K562 (cell line): Measurements from ENCODE around the gene ITPA. TPM values are rescaled to one million over a fixed set of nuclear protein-coding genes. Genes with fewer than 3 reads are reported as not detected.

Experiments
- ATAC-seq: fragments of 200-7000 bp; cut with Tn5 transposase; 3 replicates; pipeline ENCODE4 v1.9.1; 2020; ENCODE audit warnings: moderate library complexity
- BruUV-seq: library from RNA; stranded (reverse); fragments of 400-500 nt; replicated peaks from 2 replicates; lab custom pipeline; 2021; lab: Mats Ljungman, UMichigan
- CTCF ChIA-PET: fragments of 300-600 bp; formaldehyde crosslinking; extraction: SDS; loops from one replicate; lab custom pipeline; 2021; ENCODE audit warnings: low intra/inter-chr PET ratio; lab: Yijun Ruan, JAX
- POLR2A ChIA-PET: fragments of 300-600, 350-650 bp; sonication (Branson Sonifier 250); formaldehyde crosslinking; extraction: SDS; loops from one replicate; lab custom pipeline; 2021; ENCODE audit warnings: antibody characterized with exemption, inconsistent platforms; lab: Yijun Ruan, JAX
- DNase-seq, 4 experiments: peaks; one replicate each; pipeline versions ENCODE4 v3.0.0 to v3.0.0-alpha.2; 2011 to 2018; ENCODE audit warnings: low spot score in 3 of 4, mixed read lengths in 3 of 4; ENCODE audit errors: extremely low read depth in 1 of 4
- FAIRE-seq: peaks from 2 replicates; lab custom pipeline; 2011; peaks lifted over from hg19 to GRCh38; lab: Jason Lieb, UNC
- H2AFZ ChIP-seq: 2 replicates; pipeline ENCODE4 v1.6.0; 2011; ENCODE audit warnings: low read depth, low read length, control low read depth, inconsistent platforms
- H3K27ac ChIP-seq: fragments of 200-600 bp; 3 replicates; pipeline ENCODE4 v1.8.0; 2011; ENCODE audit warnings: low read depth, mild to moderate bottlenecking, control low read depth, inconsistent platforms, low read length, moderate library complexity, mixed read lengths; ENCODE audit errors: extremely low read depth
- H3K27me3 ChIP-seq, 2 experiments: fragments of 300-600 bp in 1 of 2; 2 replicates in 1 of 2; 3 replicates in 1 of 2; pipeline versions ENCODE4 v1.6.0 to v1.8.0; 2011; ENCODE audit warnings: inconsistent platforms in 2 of 2, low read length in 2 of 2, mild to moderate bottlenecking in 1 of 2, mixed read lengths in 1 of 2, moderate library complexity in 1 of 2; ENCODE audit not compliant: control insufficient read depth in 2 of 2, insufficient read depth in 2 of 2
- H3K36me3 ChIP-seq: fragments of 300-600 bp; 3 replicates; pipeline ENCODE4 v1.8.0; 2011; ENCODE audit warnings: mild to moderate bottlenecking, low read length, inconsistent platforms; ENCODE audit not compliant: control insufficient read depth, insufficient read depth
- H3K4me1 ChIP-seq, 2 experiments: fragments of 200-600 bp in 1 of 2; replicated peaks in 1 of 2; 2 replicates in 1 of 2; 3 replicates in 1 of 2; pipeline versions ENCODE4 v1.5.1 to v1.8.0; 2011; ENCODE audit warnings: inconsistent platforms in 2 of 2, low read length in 2 of 2, mild to moderate bottlenecking in 1 of 2, mixed read lengths in 1 of 2, moderate library complexity in 1 of 2; ENCODE audit not compliant: control insufficient read depth in 2 of 2, insufficient read depth in 2 of 2
- H3K4me2 ChIP-seq: 2 replicates; pipeline ENCODE4 v1.6.1; 2011; ENCODE audit warnings: low read length, control low read depth, inconsistent platforms, mixed read lengths; ENCODE audit not compliant: insufficient read depth
- H3K4me3 ChIP-seq: fragments of 200-600 bp; sonication (generic), shearing (Covaris generic); 2 replicates; pipeline ENCODE4 v1.5.1; 2016; ENCODE audit warnings: control low read depth, inconsistent platforms
- H3K79me2 ChIP-seq: fragments of 200-600 bp; 3 replicates; pipeline ENCODE4 v1.8.0; 2011; ENCODE audit warnings: low read length, inconsistent platforms; ENCODE audit not compliant: control insufficient read depth, insufficient read depth
- H3K9ac ChIP-seq, 2 experiments: 2 replicates each; pipeline versions ENCODE4 v1.6.0 to v1.6.1; 2011; ENCODE audit warnings: low read depth in 2 of 2, low read length in 2 of 2, control low read depth in 1 of 2, inconsistent platforms in 1 of 2, mild to moderate bottlenecking in 1 of 2, mixed read lengths in 1 of 2; ENCODE audit not compliant: insufficient read depth in 1 of 2
- H3K9me1 ChIP-seq: one replicate; pipeline ENCODE4 v1.6.0; 2011; ENCODE audit warnings: inconsistent platforms, mild to moderate bottlenecking, low read length, moderate library complexity; ENCODE audit not compliant: control insufficient read depth, insufficient read depth
- H3K9me3 ChIP-seq: replicated peaks from 2 replicates; pipeline ENCODE4 v1.5.1; 2011; ENCODE audit warnings: low read depth, low read length, inconsistent platforms; ENCODE audit not compliant: control insufficient read depth, insufficient read depth
- H4K20me1 ChIP-seq: replicated peaks from 2 replicates; pipeline ENCODE4 v1.6.1; 2011; ENCODE audit warnings: low read length, inconsistent platforms, mixed read lengths; ENCODE audit not compliant: control insufficient read depth, insufficient read depth
- KAT8 ChIP-seq: fragments of 450-650 bp; IDR thresholded peaks from 2 replicates; pipeline ENCODE4 v1.6.1; 2016; ENCODE audit warnings: low read depth, mild to moderate bottlenecking
- MTA2 ChIP-seq: fragments of 450-650 bp; IDR thresholded peaks from 2 replicates; pipeline ENCODE4 v1.6.1; 2016; ENCODE audit warnings: low read depth
- NELFE ChIP-seq: IDR thresholded peaks from 2 replicates; pipeline ENCODE4 v1.6.1; 2011; ENCODE audit warnings: mild to moderate bottlenecking; ENCODE audit not compliant: insufficient read depth, insufficient read length
- PHF8 ChIP-seq: fragments of 200-600 bp; sonication (generic); IDR thresholded peaks from 2 replicates; pipeline ENCODE4 v1.6.1; 2012; ENCODE audit warnings: mixed run types, mild to moderate bottlenecking, inconsistent platforms, low read length, moderate library complexity, borderline replicate concordance
- RHOXF2B ChIP-seq: fragments of 250-450 bp; sonication (Bioruptor Pico); conservative IDR thresholded peaks from 2 replicates; pipeline ENCODE4 v1.5.1; 2021
- SIN3B ChIP-seq: fragments of 450-650 bp; IDR thresholded peaks from 2 replicates; pipeline ENCODE4 v1.6.1; 2017; ENCODE audit warnings: low read depth, mild to moderate bottlenecking, moderate library complexity
- SMAD4 ChIP-seq: fragments of 250-450 bp; sonication (Bioruptor Pico); conservative IDR thresholded peaks from 2 replicates; pipeline ENCODE4 v1.8.0; 2021; ENCODE audit warnings: inconsistent platforms, mild to moderate bottlenecking, moderate library complexity
- TAF9B ChIP-seq: fragments of 450-650 bp; IDR thresholded peaks from 2 replicates; pipeline ENCODE4 v1.6.1; 2018; ENCODE audit warnings: mild to moderate bottlenecking; ENCODE audit not compliant: partially characterized antibody
- TRIM24 ChIP-seq, 2 experiments: fragments of 450-650 bp; IDR thresholded peaks; 2 replicates each; pipeline ENCODE4 v1.6.1; 2016
- XRCC3 ChIP-seq: fragments of 450-650 bp; IDR thresholded peaks from 2 replicates; pipeline ENCODE4 v1.6.1; 2017; ENCODE audit warnings: mild to moderate bottlenecking, moderate library complexity
- ZKSCAN3 ChIP-seq: fragments of 250-450 bp; sonication (Bioruptor Pico); IDR thresholded peaks from 2 replicates; pipeline ENCODE4 v1.4.0; 2020
- ZNF239 ChIP-seq: fragments of 250-450 bp; sonication (Bioruptor Pico); IDR thresholded peaks from 2 replicates; pipeline ENCODE4 v1.4.0; 2020; ENCODE audit warnings: mild to moderate bottlenecking
- ZNF431 ChIP-seq: sonication (generic); formaldehyde crosslinking; IDR thresholded peaks from 2 replicates; pipeline ENCODE4 v1.8.0; 2022; ENCODE audit warnings: mild to moderate bottlenecking, missing genetic modification reagents
- WGBS: fragments of 100-300 bp; shearing (Covaris generic); methylation state at CpG from one replicate; pipeline ENCODE4 v1.1.6; 2016; ENCODE audit warnings: low coverage, mixed read lengths; ENCODE audit not compliant: insufficient coverage; ENCODE audit errors: missing lambda C conversion rate; 5-methylcytosine and 5-hydroxymethylcytosine counted together
- in situ Hi-C: fragments of 300-500 bp; cut with MboI; formaldehyde crosslinking; loops from 4 replicates; pipeline ENCODE4 v1.15.0; 2018; ENCODE audit warnings: inconsistent platforms, mixed read lengths
- intact Hi-C: fragments of 100-400 bp; cut with micrococcal nuclease; formaldehyde crosslinking; loops from 2 replicates; pipeline ENCODE4 v1.14.2; 2022
- polyA plus RNA-seq, 8 experiments: library from polyadenylated mRNA; depleted of rRNA in 4 of 8; stranded (reverse) in 5 of 8; unstranded in 3 of 8; fragments of >200 nt; fragmentation: Nextera tagmentation in 2 of 8; fragmentation: Illumina TruSeq in 1 of 8; extraction: Ambion mirVana in 2 of 8; extraction: Trizol in 1 of 8; gene quantifications; 2 replicates each; pipeline versions ENCODE4 v1.2.1 to v1.2.3, GENCODE V29; 2011 to 2014; ENCODE audit warnings: inconsistent platforms in 1 of 8, missing spikeins in 1 of 8
- total RNA-seq, 7 experiments: library from RNA; depleted of rRNA in 6 of 7; stranded (reverse); fragments of >200 nt in 6 of 7; fragmentation: Illumina TruSeq in 2 of 7; extraction: Trizol in 2 of 7; gene quantifications; 2 replicates each; pipeline versions ENCODE4 v1.2.1 to v1.2.3, GENCODE V29; 2011 to 2021; ENCODE audit warnings: low replicate concordance in 1 of 7
- TF ChIP-seq, protein P1 (sequence below): sonication (generic); IDR thresholded peaks from 2 replicates; pipeline ENCODE4 v1.6.1; 2016

The ITPA gene
- total and polyA plus RNA-seq, 9 of the 15 experiments (the other 6 are each of a cell fraction or from before 2014, with no cell fraction given): 5.0 to 79.7 (median 36.7) TPM

DNA sequence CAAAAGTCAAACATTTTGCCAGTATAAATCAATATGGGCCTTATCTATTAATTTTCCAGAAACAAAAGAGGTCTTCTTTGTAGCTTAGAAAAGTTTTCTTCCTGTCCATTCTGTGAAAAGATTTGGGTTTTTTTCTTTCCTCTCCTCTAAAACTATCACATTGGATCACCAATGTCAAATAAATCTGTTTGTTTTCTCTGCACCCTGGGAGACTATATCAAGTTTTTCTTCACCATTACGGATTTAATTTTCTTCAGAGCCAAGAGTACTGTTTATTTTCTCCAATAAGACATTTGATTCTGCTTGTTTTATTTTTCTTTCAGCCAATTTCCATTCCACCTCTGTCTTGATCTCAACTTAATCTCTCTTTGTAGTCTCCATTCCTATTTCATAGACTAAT is 34.0 kb upstream of the ITPA start:
- intact Hi-C loops: no loop called here
- WGBS: 27% methylated on average over 1 of the region's 1 CpG
- Histone ChIP-seq H3K4me2 (no peak overlapping the region), H3K79me2 (peaks cover 11% of the 10 kb centered on the region; the same call in 2 of the 3 replicates), H3K36me3 (no peaks in the 10 kb centered on the region), H4K20me1 (no peaks in the 10 kb centered on the region), H3K9me1 (no peaks in the 10 kb centered on the region), H3K27me3 (no peaks in the 10 kb centered on the region), H3K9ac (peak overlapping the region in 1 of 2 experiments; percentile 83; a peak in 1 of 4 replicates), H3K9me3 (no peaks in the 10 kb centered on the region), H3K4me3 (no peak overlapping the region), H3K27ac (peak overlapping the region; percentile 26; the same call in 1 of the 3 replicates), H2AFZ (no peak overlapping the region), H3K4me1 (peaks cover 4 to 24% of the 10 kb centered on the region in 2 experiments; a peak in 4 of 5 replicates)
- no peak for FAIRE-seq
- ATAC-seq: no peak
- BruUV-seq: no TSS peak
- ChIA-PET POLR2A (no interaction called here), CTCF (no interaction called here)
- TF ChIP-seq ZNF431: no peak
- TF ChIP-seq ZKSCAN3 (CRISPR knock-in tag): no peak
- TF ChIP-seq TRIM24 (IDR thresholded peaks at IDR 0.05): no peak
- no peak for TF ChIP-seq TAF9B
- TF ChIP-seq MTA2: no peak
- TF ChIP-seq SMAD4 (CRISPR knock-in tag): no peak
- TF ChIP-seq, protein P1, sequence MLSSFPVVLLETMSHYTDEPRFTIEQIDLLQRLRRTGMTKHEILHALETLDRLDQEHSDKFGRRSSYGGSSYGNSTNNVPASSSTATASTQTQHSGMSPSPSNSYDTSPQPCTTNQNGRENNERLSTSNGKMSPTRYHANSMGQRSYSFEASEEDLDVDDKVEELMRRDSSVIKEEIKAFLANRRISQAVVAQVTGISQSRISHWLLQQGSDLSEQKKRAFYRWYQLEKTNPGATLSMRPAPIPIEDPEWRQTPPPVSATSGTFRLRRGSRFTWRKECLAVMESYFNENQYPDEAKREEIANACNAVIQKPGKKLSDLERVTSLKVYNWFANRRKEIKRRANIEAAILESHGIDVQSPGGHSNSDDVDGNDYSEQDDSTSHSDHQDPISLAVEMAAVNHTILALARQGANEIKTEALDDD: no peak
- no peak for TF ChIP-seq XRCC3
- TF ChIP-seq NELFE: no peak
- TF ChIP-seq RHOXF2B (CRISPR knock-in tag): no peak
- no peak for TF ChIP-seq ZNF239 (CRISPR knock-in tag)
- TF ChIP-seq KAT8: no peak
- no peak for TF ChIP-seq PHF8
- no peak for TF ChIP-seq SIN3B
- no peak for DNase-seq
- in situ Hi-C loops: no loop called here
